ENCODE results near the gene CCDC192.
"Not testable (repeated sequence)": the region's sequence is repeated elsewhere in the genome, so short reads cannot be mapped to it uniquely, and the experiment has no call there.

CCDC192 gene

GRCh38 chr5:127813633-127814587 lies 110.7 kb downstream of the CCDC192 start:
- DNase-seq = no peak

GRCh38 chr5:127814588-127814973 lies 111.4 kb downstream of the CCDC192 start:
- no peak for DNase-seq

GRCh38 chr5:127820910-127821553 lies 117.8 kb downstream of the CCDC192 start:
- no peak for DNase-seq

GRCh38 chr5:127821896-127822295 lies 118.7 kb downstream of the CCDC192 start:
- DNase-seq = no peak

- DNase-seq = no peak
Observed at GRCh38 chr5:127824126-127824525, 120.9 kb downstream of the CCDC192 start.

GRCh38 chr5:127826011-127826410 lies 122.8 kb downstream of the CCDC192 start:
- DNase-seq = no peak

- no peak for DNase-seq
Observed at GRCh38 chr5:127827451-127827850, 124.3 kb downstream of the CCDC192 start.

GRCh38 chr5:127830157-127830556 lies 127.0 kb downstream of the CCDC192 start:
- DNase-seq = no peak

- no peak for DNase-seq
Observed at GRCh38 chr5:127830829-127831598, 127.8 kb downstream of the CCDC192 start.

- DNase-seq = no peak
Observed at GRCh38 chr5:127832067-127832466, 128.9 kb downstream of the CCDC192 start.

- DNase-seq = no peak
Observed at GRCh38 chr5:127834094-127834531, 130.9 kb downstream of the CCDC192 start.

GRCh38 chr5:127834554-127834953 lies 131.4 kb downstream of the CCDC192 start:
- DNase-seq = no peak

- no peak for DNase-seq
Observed at GRCh38 chr5:127838661-127839060, 135.5 kb downstream of the CCDC192 start.

GRCh38 chr5:127839072-127839471 lies 135.9 kb downstream of the CCDC192 start:
- DNase-seq = no peak

GRCh38 chr5:127839496-127840197 lies 136.5 kb downstream of the CCDC192 start:
- DNase-seq = no peak

- DNase-seq = no peak
Observed at GRCh38 chr5:127840198-127840524, 137.0 kb downstream of the CCDC192 start.

- DNase-seq = no peak
Observed at GRCh38 chr5:127840809-127841208, 137.6 kb downstream of the CCDC192 start.

- DNase-seq = no peak
Observed at GRCh38 chr5:127844581-127845021, 141.4 kb downstream of the CCDC192 start.

- DNase-seq = no peak
Observed at GRCh38 chr5:127846884-127847283, 143.7 kb downstream of the CCDC192 start.

GRCh38 chr5:127847641-127848040 lies 144.4 kb downstream of the CCDC192 start:
- not testable (repeated sequence) for DNase-seq

- DNase-seq = no peak
Observed at GRCh38 chr5:127848098-127848497, 144.9 kb downstream of the CCDC192 start.

- DNase-seq = no peak
Observed at GRCh38 chr5:127849408-127849807, 146.2 kb downstream of the CCDC192 start.

- DNase-seq = no peak
Observed at GRCh38 chr5:127849891-127850290, 146.7 kb downstream of the CCDC192 start.

All from NCI-H1694 treated with DMSO at 0.1 percent for 48 hours (cell line).